Measurements from ENCODE around the gene WDSUB1.

Gene WDSUB1, protein sequence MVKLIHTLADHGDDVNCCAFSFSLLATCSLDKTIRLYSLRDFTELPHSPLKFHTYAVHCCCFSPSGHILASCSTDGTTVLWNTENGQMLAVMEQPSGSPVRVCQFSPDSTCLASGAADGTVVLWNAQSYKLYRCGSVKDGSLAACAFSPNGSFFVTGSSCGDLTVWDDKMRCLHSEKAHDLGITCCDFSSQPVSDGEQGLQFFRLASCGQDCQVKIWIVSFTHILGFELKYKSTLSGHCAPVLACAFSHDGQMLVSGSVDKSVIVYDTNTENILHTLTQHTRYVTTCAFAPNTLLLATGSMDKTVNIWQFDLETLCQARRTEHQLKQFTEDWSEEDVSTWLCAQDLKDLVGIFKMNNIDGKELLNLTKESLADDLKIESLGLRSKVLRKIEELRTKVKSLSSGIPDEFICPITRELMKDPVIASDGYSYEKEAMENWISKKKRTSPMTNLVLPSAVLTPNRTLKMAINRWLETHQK
- total RNA-seq, result 5.6 reads per million, percentile 22 among the genes with 10 or more reads in this experiment

GRCh38 chr2:159285929-159286708, at the start of gene WDSUB1:
TSS of gene WDSUB1 (minus strand) at chr2:159286703. CDS start at chr2:159283069, 3,634 bp downstream.
- DNase-seq, result peak; percentile 5

GRCh38 chr2:159326569-159327255, 40.2 kb upstream of the WDSUB1 start:
- DNase-seq, result no peak

GRCh38 chr2:159322419-159322818, 35.9 kb upstream of the WDSUB1 start:
- DNase-seq, result no peak

DNA sequence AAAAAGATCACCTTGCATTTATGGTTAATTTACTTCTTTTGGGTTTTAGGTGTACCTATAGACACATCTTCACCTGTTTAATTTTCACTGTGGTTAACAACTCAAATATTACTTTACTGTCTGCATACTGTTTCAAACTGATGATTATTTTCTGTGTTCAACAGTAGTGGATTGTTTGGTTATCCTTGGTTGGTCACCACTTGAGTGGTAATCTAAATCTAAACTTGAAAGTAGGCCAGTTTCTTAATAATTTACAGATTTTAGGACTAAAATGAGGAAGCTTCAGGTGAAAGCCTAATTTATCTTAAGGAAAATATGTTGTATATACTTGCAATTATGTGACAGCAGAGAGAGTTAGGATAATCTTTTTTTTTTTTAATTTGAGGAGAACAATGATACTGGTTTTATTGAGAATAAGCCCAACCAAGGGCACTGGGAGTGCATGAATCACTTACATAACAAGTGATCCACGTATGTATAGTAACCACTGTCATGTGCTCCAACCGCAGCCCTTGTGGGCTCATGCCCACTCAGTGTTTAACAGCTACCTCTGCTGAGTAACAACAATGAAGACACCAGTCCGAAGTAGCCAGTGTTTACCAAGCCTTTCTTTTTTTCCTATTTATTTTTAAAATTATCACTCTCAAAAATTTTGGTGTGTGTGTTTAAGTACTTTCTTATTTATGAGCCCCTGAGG, 31.0 kb upstream of the WDSUB1 start:
- DNase-seq, result no peak

DNA sequence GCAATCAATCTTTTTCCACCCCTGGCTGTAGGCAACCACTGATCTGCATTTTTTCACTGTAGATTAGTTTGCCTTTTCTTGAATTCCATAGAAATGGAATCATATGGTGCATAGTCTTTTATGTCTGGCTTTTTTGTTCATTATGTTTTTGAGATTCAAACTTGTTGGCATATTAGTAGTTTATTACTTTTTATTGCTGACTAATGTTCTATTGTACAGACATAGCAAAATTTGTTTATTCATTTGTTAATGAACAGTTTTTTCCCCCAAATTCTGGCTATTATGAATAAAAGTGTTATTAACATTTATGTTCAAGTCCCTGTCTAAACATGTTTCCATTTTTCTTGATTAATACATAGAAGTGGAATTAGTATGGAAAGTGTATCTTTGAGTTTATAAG, 21.4 kb upstream of the WDSUB1 start:
- DNase-seq, result no peak

GRCh38 chr2:159300586-159300985, 14.1 kb upstream of the WDSUB1 start:
- DNase-seq, result no peak

DNA sequence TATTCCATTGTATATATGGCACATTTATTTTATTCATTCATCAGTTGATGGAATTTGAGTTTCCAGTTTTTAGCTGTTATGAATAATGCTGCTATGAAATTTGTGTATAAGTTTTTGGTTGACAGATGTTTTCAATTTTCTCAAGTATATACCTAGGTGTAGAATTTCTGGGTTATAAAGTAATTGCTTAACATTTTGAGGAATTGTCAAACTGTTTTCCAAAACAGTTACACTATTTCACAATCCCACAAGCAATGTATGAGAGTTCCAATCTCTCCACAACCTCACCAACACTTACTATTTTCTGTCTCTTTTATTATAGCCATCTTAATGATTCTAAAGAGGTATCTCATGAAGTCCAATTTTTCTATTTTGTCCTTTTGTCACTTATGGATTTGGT, 12.5 kb upstream of the WDSUB1 start:
- DNase-seq, result no peak

DNA sequence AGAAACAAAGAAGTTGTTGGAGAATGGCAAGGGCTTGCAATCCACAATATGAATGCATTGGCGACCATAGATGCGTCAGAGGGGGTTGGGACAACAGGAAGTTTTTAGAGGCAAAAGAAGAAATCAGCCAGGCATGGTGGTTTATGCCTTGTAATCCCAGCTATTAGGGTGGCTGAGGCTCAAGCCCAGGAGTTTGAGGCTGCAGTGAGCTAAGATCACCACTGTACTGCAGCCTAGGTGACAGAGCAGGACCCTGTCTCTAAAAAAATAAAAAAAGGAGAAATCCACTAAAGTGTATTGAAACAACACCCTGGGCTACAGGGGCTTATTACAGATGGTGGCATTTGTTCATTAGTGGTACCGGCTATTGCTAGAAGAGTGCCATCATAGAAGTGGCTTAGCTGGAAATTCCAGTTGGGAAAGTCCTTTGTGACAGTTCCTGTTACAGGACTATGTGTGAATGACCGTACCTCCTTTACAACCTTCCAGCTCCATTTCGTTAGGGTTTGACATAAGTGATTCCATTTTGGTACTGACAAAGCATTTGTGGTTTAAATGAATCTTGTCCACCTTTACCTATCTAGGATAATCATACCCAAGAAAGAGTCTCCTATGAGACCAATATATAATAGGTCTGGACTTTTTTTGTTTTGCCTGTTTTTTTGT, 10.7 kb upstream of the WDSUB1 start:
- no peak for DNase-seq

- DNase-seq, result no peak
These were observed 5.7 kb upstream of the WDSUB1 start for GRCh38 chr2:159292157-159292556.

DNA sequence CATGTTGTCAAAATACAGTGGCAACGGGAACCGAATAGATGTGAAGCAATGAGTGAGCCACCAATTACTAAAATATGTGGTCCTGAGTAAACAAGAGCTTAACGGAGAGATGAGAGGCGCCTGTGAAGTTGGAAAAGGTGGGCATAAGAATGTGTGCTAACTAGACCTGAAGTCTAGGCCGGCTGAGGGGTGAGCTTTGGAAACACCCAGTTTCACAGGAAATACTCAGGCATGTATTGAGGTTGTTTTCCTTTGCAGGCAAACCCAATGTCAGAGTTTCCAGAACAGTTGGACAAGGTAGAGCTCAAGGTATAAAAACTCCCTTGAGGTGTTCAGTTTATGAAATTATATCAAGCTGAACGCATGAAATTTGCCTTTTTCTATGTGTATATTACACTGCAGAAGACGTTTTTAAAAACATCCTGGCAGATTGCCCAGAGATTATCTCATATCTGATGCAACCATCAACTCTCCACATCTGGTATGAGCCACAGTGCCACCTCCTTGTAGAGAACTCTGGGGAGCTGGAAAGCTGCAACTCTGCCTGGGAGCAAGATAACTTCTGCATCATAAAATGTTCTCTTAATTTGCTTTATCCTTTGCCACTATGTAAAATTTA, 3.9 kb upstream of the WDSUB1 start:
- no peak for DNase-seq

DNA sequence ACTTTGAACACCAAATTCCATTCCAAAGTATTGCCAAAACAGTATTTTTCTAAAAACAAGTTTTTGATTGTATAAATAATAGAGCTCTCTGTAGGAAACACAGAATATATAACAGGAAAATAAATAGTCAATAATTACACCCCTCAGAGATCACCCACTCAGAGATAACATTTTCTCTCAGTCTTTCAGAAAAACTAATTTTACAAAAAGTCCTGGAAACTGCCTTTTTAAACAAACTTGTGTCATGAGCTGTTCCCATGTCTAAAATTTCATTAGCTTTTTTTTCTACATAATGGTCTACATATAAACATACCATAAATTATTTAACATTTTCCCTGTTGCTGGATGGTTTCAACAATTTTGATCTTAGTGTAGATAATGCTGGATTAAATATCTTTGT, 1.2 kb upstream of the WDSUB1 start:
- DNase-seq, result no peak

DNA sequence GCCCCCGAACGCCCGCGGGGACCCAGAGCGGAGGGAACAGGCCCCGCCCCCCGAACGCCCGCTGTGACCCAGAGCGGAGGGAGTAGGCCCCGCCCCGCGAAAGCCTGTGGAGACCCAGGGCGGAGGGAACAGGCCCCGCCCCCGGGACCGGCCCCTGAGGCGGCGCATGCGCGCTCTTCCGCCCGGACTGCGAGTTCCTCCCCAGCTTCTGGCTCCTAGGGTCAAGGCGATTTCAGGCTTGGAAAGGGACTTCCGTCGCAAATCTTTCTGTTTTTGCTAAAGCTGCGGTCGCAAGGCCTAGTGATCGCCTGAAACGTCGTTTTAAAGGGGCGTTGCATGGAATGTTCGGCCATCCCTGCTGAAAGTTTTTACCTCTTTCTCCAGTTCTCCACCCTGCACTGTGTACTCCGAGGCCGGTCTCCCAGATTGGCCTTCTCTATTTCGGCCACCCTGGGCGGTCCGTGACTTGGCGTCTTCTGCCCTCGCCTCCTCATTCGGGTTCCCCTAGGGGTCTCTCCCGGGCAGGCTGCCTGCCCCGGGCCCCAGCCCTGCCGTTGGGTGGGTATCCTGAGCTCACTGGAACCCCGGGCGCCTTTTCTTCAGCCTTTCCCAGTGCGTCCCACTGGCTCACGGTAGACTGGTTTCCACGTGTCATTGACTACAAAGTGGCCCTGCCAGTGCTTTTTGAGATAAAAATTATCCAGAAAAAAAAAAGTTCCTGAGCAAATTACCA, 372 bp upstream of the WDSUB1 start:
- peak; percentile 96 for DNase-seq

DNA sequence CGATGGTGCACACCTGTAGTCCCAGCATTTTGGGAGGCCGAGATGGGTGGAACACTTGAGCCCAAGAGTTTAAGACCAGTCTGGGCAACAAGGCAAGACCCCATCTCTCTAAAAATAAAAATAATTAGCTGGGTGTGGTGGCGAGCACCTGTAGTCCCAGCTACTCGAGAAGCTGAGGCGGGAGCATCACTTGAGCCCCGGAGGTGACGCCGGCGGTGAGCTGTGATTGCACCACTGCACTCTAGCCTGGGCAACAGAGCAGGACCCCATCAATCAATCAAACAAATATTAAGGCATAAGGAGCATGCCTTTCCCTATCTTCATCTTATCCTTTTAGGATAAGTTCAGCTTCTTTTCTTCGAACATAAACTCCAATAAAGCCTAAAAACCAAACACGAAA, 1.1 kb downstream of the WDSUB1 start:
- DNase-seq, result no peak

- DNase-seq, result no peak
These were observed 3.0 kb downstream of the WDSUB1 start for GRCh38 chr2:159283529-159283928.

GRCh38 chr2:159281002-159281401, 5.5 kb downstream of the WDSUB1 start:
- DNase-seq, result no peak

DNA sequence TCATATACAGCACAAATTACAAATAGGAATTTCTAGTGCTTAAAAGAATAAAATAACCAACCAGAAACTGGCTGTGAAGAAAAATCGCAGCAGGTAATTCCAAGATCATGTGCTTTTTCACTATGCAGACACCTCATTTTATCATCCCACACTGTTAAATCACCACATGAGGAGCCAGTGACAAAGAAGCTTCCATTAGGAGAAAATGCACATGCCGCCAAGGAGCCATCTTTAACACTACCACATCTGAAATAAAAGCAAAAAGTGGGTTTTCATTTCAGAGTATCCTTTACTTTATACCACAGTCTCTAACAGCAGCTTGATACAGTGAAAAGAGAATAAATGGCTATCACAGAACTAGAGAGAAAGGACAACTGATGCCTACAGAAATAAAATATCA, 6.8 kb downstream of the WDSUB1 start:
- DNase-seq, result no peak

DNA sequence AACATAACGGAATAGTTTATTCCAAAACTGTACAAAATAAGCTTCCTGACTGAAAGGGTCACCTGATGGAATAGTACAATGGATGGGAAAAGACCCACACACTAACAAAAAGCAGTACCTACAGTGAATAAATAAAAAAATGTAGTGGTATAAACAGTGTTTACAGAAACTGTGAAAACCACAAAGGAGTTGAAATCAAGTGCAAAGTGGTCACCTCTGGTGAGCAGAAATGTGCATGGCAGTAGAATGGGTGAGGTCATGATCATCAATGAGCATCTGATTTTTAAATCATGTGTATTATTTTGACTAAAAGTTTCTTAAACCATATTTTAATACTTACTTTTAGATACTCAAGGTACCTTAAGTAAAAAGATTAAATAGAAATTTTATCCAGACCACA, 11.4 kb downstream of the WDSUB1 start:
- DNase-seq, result no peak

GRCh38 chr2:159272156-159272555, 14.3 kb downstream of the WDSUB1 start:
- no peak for DNase-seq

- no peak for DNase-seq
These were observed 15.6 kb downstream of the WDSUB1 start for GRCh38 chr2:159270744-159271379.

- DNase-seq, result no peak
These were observed 18.6 kb downstream of the WDSUB1 start for GRCh38 chr2:159267921-159268320.
